GM12875 (cell line): ENCODE data around the gene UBXN10.

ENCODE experiments used
- H3K4me3 ChIP-seq: one replicate; pipeline ENCODE4 v1.5.1; 2011; ENCODE audit warnings: low read depth, low read length, control low read depth
- CTCF ChIP-seq: IDR thresholded peaks from 2 replicates; pipeline ENCODE4 v1.5.1; 2011; ENCODE audit warnings: low read depth, mild to moderate bottlenecking, control low read depth, inconsistent platforms, low read length, moderate library complexity, borderline replicate concordance; ENCODE audit not compliant: insufficient read depth

UBXN10 gene

GRCh38 chr1:20183616-20184271 is 2.2 kb upstream of the UBXN10 start:
- no peak overlapping the region for H3K4me3 ChIP-seq
- TF ChIP-seq CTCF = no peak

- no peak overlapping the region for H3K4me3 ChIP-seq
- TF ChIP-seq CTCF = no peak
Measured at GRCh38 chr1:20184481-20184900, 1.4 kb upstream of the UBXN10 start.

GRCh38 chr1:20184997-20185833 is 681 bp upstream of the UBXN10 start:
- no peak for TF ChIP-seq CTCF
- no peak overlapping the region for H3K4me3 ChIP-seq

GRCh38 chr1:20187103-20187812 is 1.4 kb downstream of the UBXN10 start:
- TF ChIP-seq CTCF = no peak
- H3K4me3 ChIP-seq = no peak overlapping the region

GRCh38 chr1:20187813-20188454 is 2.0 kb downstream of the UBXN10 start:
- no peak overlapping the region for H3K4me3 ChIP-seq

GRCh38 chr1:20188455-20188817 is 2.5 kb downstream of the UBXN10 start:
- H3K4me3 ChIP-seq = no peak overlapping the region
- TF ChIP-seq CTCF = no peak

More at GRCh38 chr1:20187813-20188454, 2.0 kb downstream of the UBXN10 start:
- TF ChIP-seq CTCF = no peak
